C4-2B (cell line): ENCODE measurements around the gene BID.

Source experiments
- ZFX ChIP-seq: fragments of 450-650 bp; IDR thresholded peaks from 2 replicates; pipeline ENCODE4 v1.6.1; 2017
- TF ChIP-seq, protein P1 (sequence below): fragments of 450-650 bp; conservative IDR thresholded peaks from 2 replicates; pipeline ENCODE4 v1.5.1; 2017; ENCODE audit warnings: mild to moderate bottlenecking

- TF ChIP-seq, protein P1, sequence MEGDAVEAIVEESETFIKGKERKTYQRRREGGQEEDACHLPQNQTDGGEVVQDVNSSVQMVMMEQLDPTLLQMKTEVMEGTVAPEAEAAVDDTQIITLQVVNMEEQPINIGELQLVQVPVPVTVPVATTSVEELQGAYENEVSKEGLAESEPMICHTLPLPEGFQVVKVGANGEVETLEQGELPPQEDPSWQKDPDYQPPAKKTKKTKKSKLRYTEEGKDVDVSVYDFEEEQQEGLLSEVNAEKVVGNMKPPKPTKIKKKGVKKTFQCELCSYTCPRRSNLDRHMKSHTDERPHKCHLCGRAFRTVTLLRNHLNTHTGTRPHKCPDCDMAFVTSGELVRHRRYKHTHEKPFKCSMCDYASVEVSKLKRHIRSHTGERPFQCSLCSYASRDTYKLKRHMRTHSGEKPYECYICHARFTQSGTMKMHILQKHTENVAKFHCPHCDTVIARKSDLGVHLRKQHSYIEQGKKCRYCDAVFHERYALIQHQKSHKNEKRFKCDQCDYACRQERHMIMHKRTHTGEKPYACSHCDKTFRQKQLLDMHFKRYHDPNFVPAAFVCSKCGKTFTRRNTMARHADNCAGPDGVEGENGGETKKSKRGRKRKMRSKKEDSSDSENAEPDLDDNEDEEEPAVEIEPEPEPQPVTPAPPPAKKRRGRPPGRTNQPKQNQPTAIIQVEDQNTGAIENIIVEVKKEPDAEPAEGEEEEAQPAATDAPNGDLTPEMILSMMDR: no peak
- TF ChIP-seq ZFX: no peak
These were observed 67.3 kb downstream of the BID start for GRCh38 chr22:17706947-17707346.
